ENCODE data around the gene C1QTNF3. TPM values are rescaled to one million over a fixed set of nuclear protein-coding genes. Genes with fewer than 3 reads are reported as not detected.

Gene C1QTNF3
- total and polyA plus RNA-seq, 7 donors: 0.46 to 32.8 (median 13.3) TPM

GRCh38 chr5:34064656-34065055 lies 21.6 kb upstream of the C1QTNF3 start:
- H3K27ac ChIP-seq: no peak overlapping the region
- no peak overlapping the region for H3K4me3 ChIP-seq
- no peaks in the 10 kb centered on the region for H3K27me3 ChIP-seq
- WGBS, 2 donors: 97 to 99% methylated on average over 6 of the region's 6 CpGs
- intact Hi-C loops (cut with DNase I): no loop called here
- H3K36me3 ChIP-seq: no peaks in the 10 kb centered on the region
- no peaks in the 10 kb centered on the region for H3K4me1 ChIP-seq
- DNase-seq: no peak
- no peaks in the 10 kb centered on the region for H3K9me3 ChIP-seq
- TF ChIP-seq POLR2AphosphoS5 (IDR thresholded peaks at IDR 0.05) (no peak), CTCF (IDR thresholded peaks at IDR 0.05) (no peak), EP300 (IDR thresholded peaks at IDR 0.05) (no peak)

- TF ChIP-seq EP300 (IDR thresholded peaks at IDR 0.05): no peak
- no peak for TF ChIP-seq POLR2AphosphoS5 (IDR thresholded peaks at IDR 0.05)
- TF ChIP-seq POLR2A (IDR thresholded peaks at IDR 0.05): no peak
- TF ChIP-seq CTCF (IDR thresholded peaks at IDR 0.05): no peak
- Histone ChIP-seq H3K27ac (no peak overlapping the region), H3K36me3 (no peaks in the 10 kb centered on the region), H3K4me3 (no peak overlapping the region), H3K4me1 (no peaks in the 10 kb centered on the region), H3K9me3 (no peaks in the 10 kb centered on the region), H3K27me3 (no peaks in the 10 kb centered on the region)
- DNase-seq: no peak
- intact Hi-C loops (cut with DNase I): no loop called here
- 89 to 91% methylated on average over 3 of the region's 3 CpGs for WGBS, 2 donors
Measured at GRCh38 chr5:34062419-34062818, 19.4 kb upstream of the C1QTNF3 start.

GRCh38 chr5:34061993-34062392 lies 19.0 kb upstream of the C1QTNF3 start:
- intact Hi-C loops (cut with DNase I): no loop called here
- no peaks in the 10 kb centered on the region for H3K36me3 ChIP-seq

GRCh38 chr5:34059977-34060376 lies 17.0 kb upstream of the C1QTNF3 start:
- no peak overlapping the region for H3K27ac ChIP-seq
- intact Hi-C loops (cut with DNase I): no loop called here
- no peaks in the 10 kb centered on the region for H3K4me1 ChIP-seq
- WGBS, 2 donors: 88 to 97% methylated on average over 1 of the region's 1 CpG
- H3K4me3 ChIP-seq: no peak overlapping the region
- no peak for TF ChIP-seq POLR2A (IDR thresholded peaks at IDR 0.05)
- no peak for TF ChIP-seq EP300 (IDR thresholded peaks at IDR 0.05)
- no peak for TF ChIP-seq POLR2AphosphoS5 (IDR thresholded peaks at IDR 0.05)
- no peak for TF ChIP-seq CTCF (IDR thresholded peaks at IDR 0.05)
- H3K27me3 ChIP-seq: no peaks in the 10 kb centered on the region
- H3K36me3 ChIP-seq: no peaks in the 10 kb centered on the region
- no peaks in the 10 kb centered on the region for H3K9me3 ChIP-seq
- no peak for DNase-seq

More at GRCh38 chr5:34061993-34062392, 19.0 kb upstream of the C1QTNF3 start:
- TF ChIP-seq CTCF (IDR thresholded peaks at IDR 0.05): no peak
- no peak for TF ChIP-seq POLR2A (IDR thresholded peaks at IDR 0.05)
- TF ChIP-seq POLR2AphosphoS5 (IDR thresholded peaks at IDR 0.05): no peak
- TF ChIP-seq EP300 (IDR thresholded peaks at IDR 0.05): no peak
- no peaks in the 10 kb centered on the region for H3K4me1 ChIP-seq
- no peaks in the 10 kb centered on the region for H3K9me3 ChIP-seq
- H3K27me3 ChIP-seq: no peaks in the 10 kb centered on the region
- no peak for DNase-seq
- no peak overlapping the region for H3K27ac ChIP-seq
- no peak overlapping the region for H3K4me3 ChIP-seq

- 97% methylated on average over 2 of the region's 2 CpGs for WGBS, 2 donors
- intact Hi-C loops (cut with DNase I): no loop called here
- Histone ChIP-seq H3K27ac (no peak overlapping the region), H3K4me3 (no peak overlapping the region), H3K9me3 (no peaks in the 10 kb centered on the region), H3K4me1 (peaks cover 0 to 3% (median 0%) of the 10 kb centered on the region in 4 donors), H3K36me3 (no peaks in the 10 kb centered on the region), H3K27me3 (no peaks in the 10 kb centered on the region)
- DNase-seq: no peak
- TF ChIP-seq POLR2AphosphoS5 (IDR thresholded peaks at IDR 0.05): no peak
- TF ChIP-seq CTCF (IDR thresholded peaks at IDR 0.05): no peak
- no peak for TF ChIP-seq POLR2A (IDR thresholded peaks at IDR 0.05)
- no peak for TF ChIP-seq EP300 (IDR thresholded peaks at IDR 0.05)
Measured at GRCh38 chr5:34058532-34058931, 15.5 kb upstream of the C1QTNF3 start.
